Brain microvascular endothelial cell (primary cell): Measurements from ENCODE around the gene KCNQ1OT1.

Source experiments
- DNase-seq: peaks from one replicate; pipeline ENCODE4 v3.0.0-alpha.2; 2020
- H3K27ac ChIP-seq: fragments of 250-450 bp; sonication (Bioruptor Pico); 2 replicates; pipeline ENCODE4 v1.5.1; 2020; ENCODE audit warnings: mild to moderate bottlenecking, moderate library complexity
- H3K27me3 ChIP-seq: fragments of 250-450 bp; sonication (Bioruptor Pico); replicated peaks from 2 replicates; pipeline ENCODE4 v1.5.1; 2020; ENCODE audit warnings: mild to moderate bottlenecking
- H3K36me3 ChIP-seq: fragments of 250-450 bp; sonication (Bioruptor Pico); replicated peaks from 2 replicates; pipeline ENCODE4 v1.5.1; 2020; ENCODE audit warnings: mild to moderate bottlenecking
- H3K4me3 ChIP-seq: 2 replicates; pipeline ENCODE4 v1.5.1; 2011; ENCODE audit warnings: low read depth, mild to moderate bottlenecking, control low read depth, low read length, moderate library complexity
- in situ Hi-C: cut with HindIII; loops from 2 replicates; pipeline ENCODE4 v1.10.0; 2017; ENCODE audit warnings: low sequenced_read_pairs, low pct_ligation_motif_present
- TF ChIP-seq, protein P1 (sequence below): IDR thresholded peaks from 2 replicates; pipeline ENCODE4 v1.5.1; 2011; ENCODE audit warnings: low read depth, mild to moderate bottlenecking, moderate library complexity, low read length, control low read depth, inconsistent platforms; ENCODE audit errors: missing control alignments

Gene KCNQ1OT1

DNA sequence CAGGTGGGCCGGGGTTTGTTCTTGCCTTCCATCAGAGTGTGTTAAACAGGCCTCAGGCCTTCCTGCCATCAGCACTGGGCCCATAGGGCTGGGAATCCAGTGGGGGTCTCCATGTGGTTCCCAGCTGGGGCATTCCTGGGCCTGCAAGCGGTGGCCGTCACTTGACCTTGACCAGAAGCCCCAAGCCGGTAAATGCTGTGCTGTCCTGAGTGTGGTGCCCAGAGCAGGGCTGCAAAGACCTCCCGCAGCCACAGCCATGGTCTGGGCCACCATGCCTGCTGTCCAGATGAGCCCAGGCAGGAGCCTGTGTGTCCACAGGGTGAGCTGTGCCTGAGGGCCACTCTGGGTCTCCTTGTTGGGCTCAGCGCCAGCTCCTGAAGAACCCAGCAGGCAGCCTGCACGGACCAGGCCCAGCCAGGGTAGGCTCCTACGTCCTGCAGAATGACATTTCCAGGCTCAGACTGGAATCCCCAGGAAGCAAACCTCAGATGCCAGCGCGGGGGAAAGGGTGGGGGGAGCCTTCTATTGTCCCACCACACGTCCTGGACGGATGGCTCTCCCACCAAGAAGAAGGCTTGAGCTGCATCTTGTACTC lies 117.3 kb downstream of the KCNQ1OT1 start:
- Histone ChIP-seq H3K4me3 (no peak overlapping the region), H3K27me3 (no peaks in the 10 kb centered on the region), H3K27ac (no peak overlapping the region), H3K36me3 (no peaks in the 10 kb centered on the region)
- TF ChIP-seq, protein P1, sequence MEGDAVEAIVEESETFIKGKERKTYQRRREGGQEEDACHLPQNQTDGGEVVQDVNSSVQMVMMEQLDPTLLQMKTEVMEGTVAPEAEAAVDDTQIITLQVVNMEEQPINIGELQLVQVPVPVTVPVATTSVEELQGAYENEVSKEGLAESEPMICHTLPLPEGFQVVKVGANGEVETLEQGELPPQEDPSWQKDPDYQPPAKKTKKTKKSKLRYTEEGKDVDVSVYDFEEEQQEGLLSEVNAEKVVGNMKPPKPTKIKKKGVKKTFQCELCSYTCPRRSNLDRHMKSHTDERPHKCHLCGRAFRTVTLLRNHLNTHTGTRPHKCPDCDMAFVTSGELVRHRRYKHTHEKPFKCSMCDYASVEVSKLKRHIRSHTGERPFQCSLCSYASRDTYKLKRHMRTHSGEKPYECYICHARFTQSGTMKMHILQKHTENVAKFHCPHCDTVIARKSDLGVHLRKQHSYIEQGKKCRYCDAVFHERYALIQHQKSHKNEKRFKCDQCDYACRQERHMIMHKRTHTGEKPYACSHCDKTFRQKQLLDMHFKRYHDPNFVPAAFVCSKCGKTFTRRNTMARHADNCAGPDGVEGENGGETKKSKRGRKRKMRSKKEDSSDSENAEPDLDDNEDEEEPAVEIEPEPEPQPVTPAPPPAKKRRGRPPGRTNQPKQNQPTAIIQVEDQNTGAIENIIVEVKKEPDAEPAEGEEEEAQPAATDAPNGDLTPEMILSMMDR: no peak
- in situ Hi-C loops: no loop called here
- no peak for DNase-seq

DNA sequence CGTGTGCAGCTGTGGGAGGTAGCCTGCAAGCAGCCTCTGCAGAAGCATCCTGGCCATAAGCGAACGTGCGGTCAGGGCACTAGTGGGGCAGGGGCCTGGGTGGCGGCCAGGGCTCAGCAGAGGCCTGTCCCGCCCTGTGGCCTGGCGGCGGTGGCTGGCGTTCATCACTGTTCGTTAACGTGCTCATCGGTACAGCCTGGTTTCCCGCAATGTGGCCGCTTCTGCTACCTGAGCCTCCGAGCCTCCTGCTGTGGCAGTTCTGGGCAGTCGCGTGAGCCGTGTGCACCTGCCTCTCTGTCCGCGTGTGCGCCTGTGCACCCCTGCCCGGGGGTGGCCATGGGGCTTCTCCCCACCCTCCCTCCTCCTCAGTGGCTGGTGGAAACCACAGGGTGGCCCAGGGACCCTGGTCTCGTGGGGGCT lies 117.9 kb downstream of the KCNQ1OT1 start:
- Histone ChIP-seq H3K27me3 (no peaks in the 10 kb centered on the region), H3K4me3 (no peak overlapping the region), H3K36me3 (no peaks in the 10 kb centered on the region), H3K27ac (no peak overlapping the region)
- in situ Hi-C loops: no loop called here
- TF ChIP-seq, protein P1: no peak
- no peak for DNase-seq

DNA sequence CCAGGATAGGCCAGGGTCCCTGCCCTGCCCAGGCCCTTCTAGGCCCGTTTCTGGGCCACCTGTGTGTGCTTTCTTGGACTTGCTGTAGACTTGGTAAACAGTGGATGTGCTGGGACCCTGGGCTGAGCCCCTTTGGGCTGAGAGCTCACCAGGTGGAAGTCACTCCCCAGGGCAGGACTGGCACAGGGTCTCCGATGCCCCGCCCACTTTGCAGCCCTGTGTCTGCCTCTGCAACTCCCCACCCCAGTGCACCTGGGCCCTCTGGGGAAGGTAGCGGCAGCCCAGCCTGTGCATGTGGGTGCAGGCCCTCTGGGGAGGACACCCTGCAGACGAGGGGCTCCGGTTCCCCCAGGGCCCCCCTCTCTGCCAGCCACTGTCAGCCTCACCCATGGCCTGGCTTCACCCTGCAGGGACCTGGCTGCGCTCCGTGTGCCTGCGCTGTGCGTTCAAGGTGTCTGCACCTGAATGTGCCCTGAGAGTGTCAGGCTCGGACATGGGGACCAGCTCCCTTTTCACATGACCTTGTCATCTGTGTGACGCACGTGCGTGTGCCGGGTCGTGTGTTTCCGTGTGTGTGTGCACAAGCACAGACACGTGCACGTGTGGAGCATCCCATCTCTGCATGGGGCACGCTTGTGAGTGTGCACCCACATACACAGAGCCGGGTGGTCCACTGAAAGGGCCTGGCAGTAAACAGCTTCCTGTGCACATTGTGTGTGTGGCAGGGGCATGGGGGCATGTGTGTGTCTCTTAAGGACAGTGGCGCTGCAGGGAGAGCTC lies 118.5 kb downstream of the KCNQ1OT1 start:
- Histone ChIP-seq H3K36me3 (no peaks in the 10 kb centered on the region), H3K27me3 (no peaks in the 10 kb centered on the region), H3K4me3 (no peak overlapping the region), H3K27ac (no peak overlapping the region)
- TF ChIP-seq, protein P1: no peak
- no peak for DNase-seq
- in situ Hi-C loops: no loop called here

DNA sequence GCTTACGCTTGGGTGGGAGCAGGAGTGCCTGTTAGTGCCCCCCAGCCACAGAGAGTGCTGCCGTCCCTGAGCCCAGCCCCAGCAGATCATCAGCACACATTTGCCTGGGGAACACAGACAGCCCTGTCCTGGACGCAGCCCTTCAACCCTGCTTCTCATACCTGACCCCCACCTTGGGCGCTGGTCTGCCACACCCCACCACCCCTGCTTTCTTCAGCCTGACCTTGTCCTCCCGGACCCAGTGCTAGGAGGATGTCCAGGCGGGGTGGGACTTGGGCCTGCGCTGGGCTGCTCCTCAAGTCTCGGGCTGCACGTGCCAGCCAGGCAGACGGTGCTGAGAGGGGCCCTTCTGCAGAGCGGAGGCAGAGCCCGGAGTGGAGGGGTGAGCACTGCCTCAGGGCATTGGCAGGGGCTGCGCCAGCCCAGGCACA lies 119.2 kb downstream of the KCNQ1OT1 start:
- in situ Hi-C loops: no loop called here
- Histone ChIP-seq H3K4me3 (no peak overlapping the region), H3K27me3 (no peaks in the 10 kb centered on the region), H3K36me3 (no peaks in the 10 kb centered on the region), H3K27ac (no peak overlapping the region)
- no peak for DNase-seq
- TF ChIP-seq, protein P1: no peak

DNA sequence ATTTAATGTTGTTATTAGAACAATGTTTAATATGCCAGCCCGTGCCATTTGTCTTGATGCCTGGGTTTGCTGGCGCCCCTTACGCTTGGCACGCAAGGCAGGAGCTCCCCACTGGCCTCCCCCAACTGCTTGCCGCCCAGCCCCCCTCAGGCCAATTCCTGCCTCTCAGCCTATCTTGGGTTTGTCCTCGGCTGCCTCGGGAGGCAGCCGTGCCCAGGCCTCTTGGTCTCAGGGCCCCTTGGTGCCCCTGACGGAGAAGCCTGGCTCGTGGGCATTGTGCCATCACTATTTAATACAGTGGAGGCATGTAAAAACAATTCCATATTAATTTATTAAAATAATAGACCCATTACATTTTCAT lies 119.8 kb downstream of the KCNQ1OT1 start:
- no peak overlapping the region for H3K4me3 ChIP-seq
- TF ChIP-seq, protein P1: no peak
- no peaks in the 10 kb centered on the region for H3K27me3 ChIP-seq
- no peak for DNase-seq
- no peaks in the 10 kb centered on the region for H3K36me3 ChIP-seq
- no peak overlapping the region for H3K27ac ChIP-seq
- in situ Hi-C loops: no loop called here
